ENCODE data around the gene PSTPIP1.

DNA sequence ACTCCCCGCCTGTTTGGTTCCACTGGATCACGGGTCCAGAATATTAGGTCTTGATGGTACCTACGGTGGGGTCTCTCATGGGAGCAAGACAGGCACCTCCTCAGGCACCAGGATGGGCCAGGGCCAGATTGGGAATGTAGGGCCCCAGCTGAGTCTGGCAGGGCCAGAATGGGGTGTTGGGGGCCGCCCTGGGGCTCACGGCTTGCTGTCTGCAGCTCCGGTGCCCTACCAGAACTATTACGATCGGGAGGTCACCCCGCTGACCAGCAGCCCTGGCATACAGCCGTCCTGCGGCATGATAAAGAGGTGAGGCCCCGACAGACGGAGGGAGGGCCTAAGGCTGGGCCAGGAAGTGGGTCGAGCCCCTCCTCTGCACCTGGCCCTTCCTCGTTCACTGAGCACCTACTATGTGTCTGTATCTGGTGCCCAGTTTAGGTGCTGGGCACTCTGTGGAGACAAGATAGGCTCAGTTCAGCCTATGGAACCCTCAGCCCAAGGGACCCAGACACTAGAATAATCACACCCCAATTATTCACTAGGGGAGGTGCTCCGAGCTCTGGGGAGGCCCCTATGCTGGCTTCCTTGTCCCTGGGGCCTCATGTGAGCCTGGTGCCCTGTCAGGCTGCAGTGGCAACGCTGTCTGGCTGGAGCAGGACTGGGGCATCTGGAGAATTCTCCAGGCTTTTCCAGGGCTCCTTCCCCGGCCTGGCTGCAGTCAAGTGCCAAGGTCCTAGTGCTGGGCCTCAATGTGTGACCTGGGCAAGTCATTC lies 37.9 kb downstream of the PSTPIP1 start:
- TF ChIP-seq POLR2A (IDR thresholded peaks at IDR 0.05; ENCODE audit: low read length) (no peak), GATA1 (IDR thresholded peaks at IDR 0.05; ENCODE audit: low read depth, low read length) (no peak)

All from erythroblast (primary cell).